WERI-Rb-1 (cell line): ENCODE results near the gene HTR3E.
"Not testable (repeated sequence)": the region's sequence is repeated elsewhere in the genome, so short reads cannot be mapped to it uniquely, and the experiment has no call there.

Experiments
- DNase-seq: peaks from one replicate; pipeline ENCODE4 v3.0.0-alpha.2; 2020
- H3K27ac ChIP-seq: fragments of 250-450 bp; sonication (Bioruptor Pico); 2 replicates; pipeline ENCODE4 v1.5.1; 2020; ENCODE audit warnings: mild to moderate bottlenecking, moderate library complexity
- H3K27me3 ChIP-seq: fragments of 250-450 bp; sonication (Bioruptor Pico); 2 replicates; pipeline ENCODE4 v1.5.1; 2021; ENCODE audit warnings: mild to moderate bottlenecking, low read depth, moderate library complexity; ENCODE audit not compliant: insufficient read depth, severe bottlenecking
- H3K36me3 ChIP-seq: fragments of 250-450 bp; sonication (Bioruptor Pico); 2 replicates; pipeline ENCODE4 v1.5.1; 2020; ENCODE audit warnings: mild to moderate bottlenecking, moderate library complexity
- H3K4me3 ChIP-seq: 2 replicates; pipeline ENCODE4 v1.5.1; 2011; ENCODE audit warnings: low read depth, mild to moderate bottlenecking, control low read depth, low read length
- H3K9me3 ChIP-seq: fragments of 250-450 bp; sonication (Bioruptor Pico); 2 replicates; pipeline ENCODE4 v1.5.1; 2021; ENCODE audit warnings: mild to moderate bottlenecking, moderate library complexity; ENCODE audit not compliant: severe bottlenecking
- CTCF ChIP-seq: IDR thresholded peaks from 2 replicates; pipeline ENCODE4 v1.5.1; 2011; ENCODE audit warnings: low read depth, mild to moderate bottlenecking, control low read depth, inconsistent platforms, low read length

The HTR3E gene

GRCh38 chr3:184149123-184149522 lies 52.3 kb downstream of the HTR3E start:
- DNase-seq = no peak
- TF ChIP-seq CTCF = no peak
- no peak overlapping the region for H3K4me3 ChIP-seq
- H3K36me3 ChIP-seq = peaks cover 27% of the 10 kb centered on the region
- no peaks in the 10 kb centered on the region for H3K9me3 ChIP-seq
- no peaks in the 10 kb centered on the region for H3K27me3 ChIP-seq
- no peak overlapping the region for H3K27ac ChIP-seq

- H3K9me3 ChIP-seq, H3K27me3 ChIP-seq, H3K4me3 ChIP-seq, H3K27ac ChIP-seq, DNase-seq: not testable (repeated sequence)
- H3K36me3 ChIP-seq = peaks cover 22% of the 10 kb centered on the region
- 0 out of 2 replicates have a peak, but pooled peaks have one; percentile 8 for TF ChIP-seq CTCF
Observed at GRCh38 chr3:184149770-184150169, 52.9 kb downstream of the HTR3E start.

- H3K27ac ChIP-seq = peak within 1 kb of the TSS; percentile 99
- no peaks in the 10 kb centered on the region for H3K27me3 ChIP-seq
- H3K4me3 ChIP-seq = peak within 1 kb of the TSS; percentile 98
- no peaks in the 10 kb centered on the region for H3K9me3 ChIP-seq
- DNase-seq = peak; percentile 72
- H3K36me3 ChIP-seq = peaks cover 18% of the 10 kb centered on the region
- no peak for TF ChIP-seq CTCF
Observed at GRCh38 chr3:184154885-184155643, 58.2 kb downstream of the HTR3E start, which contains the start of gene DVL3. Gene DVL3 (plus strand): TSS chr3:184155377. CDS start chr3:184155636, 259 bp downstream.

GRCh38 chr3:184155644-184156521 lies 59.0 kb downstream of the HTR3E start:
- Histone ChIP-seq H3K36me3 (peaks cover 23% of the 10 kb centered on the region), H3K9me3 (no peaks in the 10 kb centered on the region), H3K27me3 (no peaks in the 10 kb centered on the region), H3K4me3 (peak overlapping the region; percentile 98), H3K27ac (peak overlapping the region; percentile 99)
- TF ChIP-seq CTCF = no peak
- DNase-seq = peak; percentile 33

- Histone ChIP-seq H3K27ac (peak overlapping the region; percentile 99), H3K27me3 (no peaks in the 10 kb centered on the region)
- no peak for TF ChIP-seq CTCF
Observed at GRCh38 chr3:184156522-184156955, 59.7 kb downstream of the HTR3E start.

More at GRCh38 chr3:184156522-184156955, 59.7 kb downstream of the HTR3E start:
- peaks cover 23% of the 10 kb centered on the region for H3K36me3 ChIP-seq
- no peaks in the 10 kb centered on the region for H3K9me3 ChIP-seq
- H3K4me3 ChIP-seq = peak overlapping the region; percentile 98
- peak; percentile 63 for DNase-seq
